ENCODE measurements around the gene IGSF22.

IGSF22 gene

DNA sequence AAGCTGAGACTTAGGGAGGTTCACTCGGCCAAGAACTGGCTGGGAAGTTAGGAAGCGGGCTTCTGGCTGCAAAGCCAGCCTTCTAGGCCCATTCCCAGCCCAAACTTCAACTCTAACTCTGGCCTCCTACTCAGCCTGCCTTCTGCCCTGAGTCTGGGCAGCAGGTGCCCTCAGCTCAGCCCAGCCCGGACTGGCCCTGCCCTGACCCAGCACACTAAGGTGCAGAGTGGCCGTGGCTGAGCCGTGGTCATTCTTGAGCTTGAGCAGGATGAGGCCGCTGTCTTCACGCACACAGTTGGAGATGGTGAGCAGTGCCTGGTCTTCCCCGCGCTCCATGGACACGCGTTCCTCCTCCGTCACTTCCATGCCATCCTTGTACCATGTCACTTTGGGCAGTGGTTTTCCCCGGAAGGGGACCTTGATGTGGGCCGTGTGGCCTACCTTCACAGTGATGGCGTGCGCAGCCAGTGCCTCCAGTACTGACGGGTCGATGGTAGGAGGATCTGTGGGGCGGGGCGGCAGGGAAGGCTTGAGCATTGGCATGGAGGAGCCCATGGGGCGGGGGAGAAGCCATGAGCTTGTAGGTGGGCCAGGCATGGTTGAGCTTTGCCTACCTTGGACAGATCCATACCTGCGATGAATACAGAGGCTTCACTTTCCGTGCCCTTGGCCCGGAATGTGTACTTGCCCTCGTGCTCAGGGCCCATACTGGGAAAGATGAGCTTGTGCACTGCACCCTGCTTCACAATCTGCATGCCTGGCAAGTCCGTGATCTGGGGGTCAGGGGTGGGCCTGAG, 12.1 kb downstream of the IGSF22 start:
- DNase-seq (ENCODE audit: low spot score) = no peak

DNA sequence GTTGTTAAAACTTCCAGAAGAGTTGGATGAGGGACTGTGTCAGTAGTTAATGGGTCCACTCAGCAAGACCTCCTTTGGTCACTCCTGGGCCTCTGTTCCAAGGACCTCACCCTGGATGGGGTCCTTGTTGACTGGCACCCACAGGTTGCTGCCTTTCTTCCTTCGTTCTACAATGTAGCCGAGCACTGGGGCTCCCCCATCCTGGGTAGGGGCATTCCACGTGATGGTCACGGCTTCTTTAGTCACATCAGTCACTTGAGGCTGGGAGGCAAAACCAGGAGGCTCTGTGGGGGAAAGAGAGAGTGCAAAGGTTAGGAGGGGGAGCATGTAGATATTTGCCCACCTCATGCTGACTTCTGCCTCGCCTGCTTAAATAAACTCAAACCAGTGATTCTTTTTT, 15.4 kb downstream of the IGSF22 start:
- no peak for DNase-seq (ENCODE audit: low spot score)

DNA sequence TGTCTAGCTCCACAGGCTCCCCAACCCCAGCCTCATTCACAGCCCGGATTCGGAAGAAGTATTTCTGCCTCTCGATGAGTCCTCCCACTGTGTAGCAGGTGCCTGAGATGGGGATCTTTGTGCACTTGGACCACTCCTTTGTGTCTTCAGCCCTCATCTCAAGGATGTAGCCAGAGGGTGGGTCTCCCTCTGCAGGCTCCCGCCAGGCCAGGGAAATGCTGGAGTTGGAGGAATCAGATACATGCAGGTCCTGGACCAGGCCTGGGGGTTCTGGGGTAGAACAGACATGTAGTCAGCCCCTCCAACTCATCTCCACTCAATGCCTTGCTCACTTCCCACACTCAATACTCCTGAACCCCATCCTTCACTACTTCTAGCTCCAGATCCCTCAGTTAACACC, 16.6 kb downstream of the IGSF22 start:
- no peak for DNase-seq (ENCODE audit: low spot score)

DNA sequence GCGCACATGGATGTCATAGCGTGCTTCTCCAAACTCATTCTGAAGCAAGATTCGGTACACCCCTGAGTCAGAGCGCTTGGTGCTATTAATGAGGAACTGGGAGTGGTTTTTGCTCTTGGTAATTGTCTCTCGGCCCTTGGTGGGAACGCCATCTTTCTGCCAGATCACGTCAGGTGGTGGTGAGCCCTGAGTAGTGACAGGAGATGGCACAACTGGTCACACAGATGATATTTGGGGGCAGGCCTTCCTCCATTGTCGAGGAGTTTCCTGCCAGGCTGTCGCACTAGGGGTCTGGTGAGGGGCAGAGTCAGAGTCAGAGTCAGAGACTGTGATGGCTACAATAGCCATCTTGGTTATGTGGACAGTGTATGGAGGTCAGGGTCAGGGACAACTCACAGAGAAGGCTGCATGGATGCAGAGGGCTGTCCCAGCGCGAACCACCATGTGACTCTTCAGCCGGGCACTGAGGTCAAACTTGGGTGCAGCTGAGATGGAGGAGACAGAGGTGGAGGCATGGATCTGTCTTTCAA, 18.1 kb downstream of the IGSF22 start:
- DNase-seq (ENCODE audit: low spot score) = no peak

DNA sequence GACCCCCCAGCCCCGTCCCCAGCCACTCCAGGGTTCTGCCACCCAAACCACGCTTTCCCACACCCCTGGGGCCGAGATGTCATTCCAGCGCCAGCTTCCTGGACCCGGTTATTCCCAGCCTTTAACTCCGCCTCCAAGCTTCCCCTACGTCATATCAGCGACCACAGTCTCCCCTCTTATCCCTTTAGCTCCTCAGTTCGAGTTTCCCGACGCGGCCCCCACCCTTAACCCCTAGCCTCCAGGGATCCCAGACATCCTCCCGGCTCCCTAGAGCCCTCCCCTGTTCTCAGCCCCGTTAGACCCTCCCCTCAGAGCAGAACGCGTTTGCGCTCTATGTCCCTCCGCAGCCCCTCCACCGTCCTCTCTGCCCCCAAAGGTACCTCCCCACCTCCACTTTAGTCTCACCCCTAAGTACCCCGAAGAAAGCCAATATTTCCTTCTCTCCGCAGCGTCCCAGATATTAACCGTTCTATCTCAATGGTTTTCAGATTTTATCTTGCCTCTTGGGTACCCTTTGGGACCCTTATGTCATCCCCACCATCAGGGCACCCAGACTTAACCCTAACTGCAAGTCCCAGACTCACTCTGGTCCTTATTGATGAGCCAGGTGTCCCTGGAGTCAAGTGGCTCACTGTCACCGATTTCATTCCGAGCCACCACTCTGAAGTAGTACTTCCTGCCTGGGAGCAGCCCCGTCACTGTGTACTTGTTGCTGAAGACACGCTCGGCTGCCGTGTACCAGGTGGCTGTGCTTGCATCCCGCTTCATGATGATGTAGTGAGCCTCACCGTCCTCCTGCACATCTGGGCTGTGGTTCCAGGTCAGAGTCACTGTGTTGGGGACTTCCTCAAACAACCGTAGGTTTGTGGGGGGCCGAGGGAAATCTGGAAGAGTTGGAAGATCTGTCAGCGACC, 19.4 kb downstream of the IGSF22 start:
- DNase-seq (ENCODE audit: low spot score) = no peak

DNA sequence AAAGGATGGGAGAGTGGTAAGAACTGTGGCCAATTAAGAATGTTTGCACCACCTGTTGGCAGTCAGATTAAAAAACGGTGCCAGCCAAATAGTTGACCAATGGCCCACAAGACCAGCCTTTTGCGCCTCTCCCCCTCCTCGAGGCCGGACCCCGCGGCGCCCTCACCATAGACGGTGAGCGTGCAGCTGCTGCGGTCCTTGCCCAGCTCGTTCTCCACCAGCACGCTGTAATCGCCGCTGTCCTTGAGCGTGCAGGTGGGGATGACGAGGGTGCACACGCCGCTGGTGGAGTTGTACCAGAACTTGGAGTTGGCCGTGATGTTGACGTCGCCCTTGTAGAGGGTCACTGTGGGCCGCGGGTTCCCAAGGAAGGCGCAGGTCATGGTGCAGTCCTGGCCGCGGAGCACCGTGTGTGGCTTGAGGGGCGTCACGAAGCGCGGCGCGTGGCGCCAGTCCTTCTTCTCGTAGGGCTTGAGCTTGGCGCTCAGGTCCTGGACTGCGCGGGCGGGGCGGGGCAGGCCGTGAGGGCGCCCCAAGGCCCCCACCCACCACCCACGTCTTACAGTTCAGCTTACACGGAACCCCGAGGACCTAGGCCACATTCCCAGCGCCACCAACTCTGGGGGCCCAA, 20.2 kb downstream of the IGSF22 start:
- no peak for DNase-seq (ENCODE audit: low spot score)

DNA sequence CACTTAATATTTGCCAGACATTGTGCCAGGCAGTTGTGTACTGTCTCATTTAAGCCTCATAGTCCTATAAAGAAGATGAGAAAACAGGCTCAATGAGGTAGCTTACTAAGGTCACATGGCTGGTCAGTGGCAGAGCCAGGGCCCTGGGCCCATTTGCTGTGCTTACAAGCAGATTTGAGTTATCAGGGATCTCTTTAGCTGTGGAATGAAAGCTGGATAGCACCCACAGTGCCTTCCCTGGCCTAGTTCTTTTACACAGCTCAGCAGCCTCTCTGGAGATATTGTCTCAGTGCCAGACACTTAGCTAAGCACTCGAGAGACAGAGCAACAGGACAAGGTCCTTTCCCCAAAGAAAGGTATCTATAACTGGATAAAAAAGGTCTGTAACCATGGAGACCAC, 21.3 kb downstream of the IGSF22 start:
- DNase-seq (ENCODE audit: low spot score) = no peak

DNA sequence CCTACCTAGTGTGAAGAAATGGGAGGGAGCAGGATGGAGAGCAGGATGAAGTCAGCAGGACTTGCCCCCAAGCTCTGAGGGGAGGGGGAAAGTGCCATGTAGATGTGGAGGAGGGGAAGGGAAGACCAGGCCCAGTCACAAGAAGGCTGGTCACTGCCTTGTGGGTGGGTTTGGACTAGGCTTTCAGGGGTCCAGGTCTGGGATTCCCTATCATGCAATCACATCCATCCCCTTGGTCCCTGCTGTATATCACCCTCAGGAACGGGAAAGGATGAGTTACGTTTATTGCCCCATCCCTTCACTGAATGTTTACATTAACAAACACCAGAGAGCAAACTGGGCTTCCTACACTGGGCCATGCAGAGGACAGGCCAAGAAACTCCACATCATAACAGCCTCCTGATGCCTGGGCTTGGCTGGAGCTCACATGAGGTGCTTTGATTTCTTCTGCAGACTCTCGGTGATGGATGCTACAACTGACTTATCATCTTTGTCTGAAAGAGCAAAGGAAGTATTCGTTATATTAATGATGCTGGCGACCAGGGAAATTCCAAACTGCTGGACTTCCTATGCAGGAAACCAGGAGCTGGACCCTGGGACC, 21.8 kb downstream of the IGSF22 start:
- DNase-seq (ENCODE audit: low spot score) = no peak

DNA sequence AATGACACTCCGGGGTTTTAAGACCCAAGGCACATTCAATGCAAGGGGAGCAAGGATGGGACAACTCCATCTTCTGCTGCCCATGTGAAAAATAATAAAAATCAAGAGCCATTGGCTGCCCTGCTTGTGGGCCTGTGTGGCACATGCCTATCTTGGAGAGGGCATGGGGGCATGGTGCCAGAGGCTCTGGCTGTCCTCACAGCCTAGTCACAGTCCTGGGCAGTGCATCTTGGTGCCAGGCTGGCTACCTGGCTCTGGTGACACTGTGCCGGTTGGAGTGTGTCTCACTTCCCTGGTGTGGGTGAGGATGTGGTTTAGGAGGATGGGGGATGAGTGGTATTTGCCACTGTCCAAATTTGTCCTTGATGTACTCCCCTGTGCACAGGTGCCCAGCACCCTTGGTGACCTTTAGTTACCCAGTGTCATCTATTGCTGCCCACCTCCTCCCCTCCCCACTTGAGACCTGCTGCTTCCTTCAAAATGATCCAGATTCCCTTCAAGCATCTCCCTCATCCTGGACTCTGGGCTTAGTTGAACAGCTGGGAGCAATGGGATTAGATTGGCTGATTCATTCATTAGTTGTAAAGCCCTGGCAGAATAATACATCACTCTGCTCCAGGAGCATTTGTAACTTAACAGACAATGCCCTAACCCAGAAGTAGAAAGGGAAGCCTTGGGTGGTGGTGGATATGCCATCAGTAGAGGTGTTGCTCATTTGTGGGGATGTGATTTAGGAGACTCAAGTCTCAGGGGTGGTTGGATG, 22.8 kb downstream of the IGSF22 start:
- DNase-seq (ENCODE audit: low spot score) = no peak

DNA sequence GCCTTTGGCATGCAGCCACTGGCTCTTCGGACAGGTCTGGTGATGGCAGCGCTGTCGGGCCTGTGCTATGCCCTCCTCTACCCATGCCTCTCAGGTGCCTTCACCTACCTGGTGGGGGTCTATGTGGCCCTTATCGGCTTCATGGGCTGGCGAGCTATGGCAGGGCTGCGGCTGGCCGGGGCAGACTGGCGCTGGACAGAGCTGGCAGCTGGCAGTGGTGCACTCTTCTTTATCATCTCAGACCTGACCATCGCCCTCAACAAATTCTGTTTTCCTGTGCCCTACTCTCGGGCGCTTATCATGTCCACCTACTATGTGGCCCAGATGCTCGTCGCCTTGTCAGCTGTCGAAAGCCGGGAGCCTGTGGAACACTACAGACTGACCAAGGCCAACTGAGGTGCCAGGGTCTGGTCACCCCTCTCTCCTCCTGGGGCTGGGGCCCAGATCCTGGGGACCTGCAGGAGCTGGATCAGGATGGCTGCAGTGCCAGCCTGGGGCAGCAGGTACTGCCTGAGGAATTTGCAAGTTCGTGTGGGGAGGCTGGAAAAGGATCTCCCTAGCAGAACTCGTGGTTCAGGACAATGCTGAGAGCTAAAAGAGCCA, 24.3 kb downstream of the IGSF22 start:
- DNase-seq (ENCODE audit: low spot score) = no peak

DNA sequence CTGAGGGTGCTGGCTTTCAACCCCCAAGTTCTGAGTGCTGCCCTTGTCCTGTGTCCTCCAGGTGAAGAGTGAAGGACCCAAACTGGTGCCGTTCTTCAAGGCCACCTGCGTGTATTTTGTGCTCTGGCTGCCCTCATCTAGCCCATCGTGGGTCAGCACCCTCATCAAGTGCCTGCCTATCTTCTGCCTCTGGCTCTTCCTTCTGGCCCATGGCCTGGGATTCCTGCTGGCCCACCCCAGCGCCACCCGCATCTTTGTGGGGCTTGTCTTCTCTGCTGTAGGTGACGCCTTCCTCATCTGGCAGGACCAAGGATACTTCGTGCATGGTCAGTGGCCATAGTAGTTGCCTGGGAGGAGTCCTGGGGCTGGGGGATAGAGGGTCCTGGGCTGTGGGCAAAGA, 25.1 kb downstream of the IGSF22 start:
- DNase-seq (ENCODE audit: low spot score) = no peak

DNA sequence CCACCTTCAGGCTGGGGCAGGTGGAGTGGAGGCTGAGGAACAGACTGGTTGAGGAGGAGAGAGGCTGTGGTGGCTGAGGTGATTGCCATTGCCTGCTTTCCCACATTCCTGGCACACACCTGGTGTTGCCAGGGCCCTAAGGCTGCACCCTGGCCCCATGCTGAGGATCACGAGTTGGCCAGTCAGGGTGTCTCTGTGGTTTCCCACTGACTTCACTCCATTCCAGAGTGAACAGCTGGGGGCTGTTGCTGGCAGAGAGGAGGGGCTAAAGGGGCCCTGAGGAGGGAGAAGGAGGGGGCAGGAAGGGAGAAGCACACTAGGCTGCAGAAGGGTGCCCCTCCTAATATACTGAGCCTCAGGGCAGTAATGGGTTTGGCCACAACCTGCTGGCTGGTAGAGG, 25.6 kb downstream of the IGSF22 start:
- DNase-seq (ENCODE audit: low spot score) = no peak

DNA sequence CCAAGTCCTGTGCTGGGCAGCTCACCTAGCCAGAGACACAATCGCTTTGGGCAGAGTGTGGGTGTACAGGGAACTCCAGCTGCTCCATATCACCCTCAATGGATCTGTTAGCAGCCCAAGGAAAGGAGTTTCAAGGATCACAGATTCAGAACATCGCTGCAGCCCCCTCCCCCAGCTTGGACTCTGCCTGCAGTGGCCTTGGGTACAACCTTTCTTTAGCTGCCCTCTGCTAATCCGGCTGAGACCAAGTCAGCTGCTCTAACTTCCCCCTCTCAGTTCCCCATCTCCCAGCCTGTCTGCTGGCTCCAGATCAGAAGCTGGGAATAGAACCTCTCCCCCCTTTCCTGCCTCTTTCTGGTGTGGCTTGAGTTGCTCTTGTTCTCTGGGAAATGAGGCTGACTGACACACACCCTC, 26.1 kb downstream of the IGSF22 start:
- DNase-seq (ENCODE audit: low spot score) = no peak

DNA sequence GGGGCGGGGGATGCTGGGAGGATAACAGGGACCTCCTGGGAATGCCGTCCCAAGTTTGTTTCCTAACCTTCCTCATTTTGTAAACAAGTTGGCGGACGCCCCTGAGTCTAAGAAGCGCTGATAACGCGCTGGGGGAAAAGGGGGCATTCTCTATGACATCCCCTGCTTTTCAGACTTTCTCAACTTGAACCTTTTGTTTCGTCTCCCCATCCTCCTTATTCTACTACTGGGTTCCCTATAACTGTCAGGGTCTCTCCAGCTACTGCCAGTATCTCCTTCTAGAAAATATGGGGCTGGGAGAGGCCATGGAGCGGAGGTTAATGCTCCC, 26.8 kb downstream of the IGSF22 start:
- DNase-seq (ENCODE audit: low spot score) = no peak

DNA sequence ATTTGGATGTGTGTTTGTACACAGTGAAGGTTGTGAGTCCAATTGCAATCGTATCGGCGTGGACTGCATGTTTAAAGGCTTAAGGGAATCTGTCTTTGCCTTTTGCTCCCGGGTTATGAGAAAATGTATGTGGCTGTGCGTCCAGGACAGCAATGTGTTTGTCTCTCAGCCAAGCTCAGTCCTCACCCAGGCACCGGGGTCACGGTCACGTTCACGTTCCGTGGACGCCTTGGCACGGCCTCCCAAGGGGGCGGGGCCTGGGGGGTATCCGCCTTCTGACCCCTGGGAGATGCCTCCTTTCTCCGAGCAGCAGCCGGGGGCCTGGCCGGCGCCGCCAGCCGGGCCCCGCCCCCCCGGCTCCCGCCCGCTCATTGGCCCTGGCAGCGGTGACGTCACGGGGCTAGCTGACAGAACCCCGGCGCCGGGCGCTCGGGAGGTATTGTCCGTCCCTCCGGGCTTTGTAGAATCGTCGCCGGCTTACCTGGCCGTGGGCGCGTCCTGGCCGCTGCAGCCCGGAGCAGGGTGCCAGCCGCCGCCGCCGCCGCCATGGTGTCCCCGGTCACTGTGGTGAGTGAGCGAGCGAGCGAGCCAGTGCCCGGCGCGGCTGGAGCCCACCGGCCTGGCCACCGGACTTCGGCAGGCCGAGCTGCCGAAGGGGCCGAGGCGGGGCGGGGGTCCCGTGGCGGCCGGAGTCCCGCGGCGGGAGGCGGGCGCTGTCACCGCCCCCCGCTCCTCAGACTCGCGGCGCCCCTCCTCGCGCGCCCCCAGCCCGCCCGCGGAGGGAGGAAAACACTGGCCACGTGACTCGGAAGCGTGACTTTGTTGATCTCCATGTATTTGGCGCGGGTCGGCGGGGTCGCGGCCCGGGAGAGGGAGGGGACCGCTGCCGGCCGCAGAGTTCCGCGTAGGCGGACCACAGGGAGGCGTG, 27.4 kb downstream of the IGSF22 start, which contains the start of gene TMEM86A:
Gene TMEM86A, plus strand, starts transcription at position 439 of the 928 bp plus-strand sequence. Its CDS starts 108 bp downstream, at position 547.
- DNase-seq (ENCODE audit: low spot score) = peak; percentile 97

DNA sequence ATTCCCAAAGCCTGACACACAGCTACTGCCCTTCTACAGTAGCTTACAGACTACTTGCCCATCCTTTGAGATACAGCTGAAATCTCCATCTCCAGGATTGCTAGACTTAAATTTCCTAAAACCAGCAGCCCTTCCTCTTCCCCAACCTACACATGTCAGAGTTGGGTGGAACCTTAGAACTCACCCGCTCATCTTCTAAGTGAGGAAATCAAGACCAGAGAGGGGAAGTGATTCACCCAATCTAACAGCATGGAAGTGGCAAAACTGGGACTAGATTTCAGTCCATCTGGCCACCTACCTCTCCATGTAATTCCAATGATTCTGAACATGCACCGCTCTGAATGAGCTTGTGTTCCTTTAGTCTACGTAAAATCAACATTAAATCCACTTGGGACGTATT, 28.4 kb downstream of the IGSF22 start:
- no peak for DNase-seq (ENCODE audit: low spot score)

DNA sequence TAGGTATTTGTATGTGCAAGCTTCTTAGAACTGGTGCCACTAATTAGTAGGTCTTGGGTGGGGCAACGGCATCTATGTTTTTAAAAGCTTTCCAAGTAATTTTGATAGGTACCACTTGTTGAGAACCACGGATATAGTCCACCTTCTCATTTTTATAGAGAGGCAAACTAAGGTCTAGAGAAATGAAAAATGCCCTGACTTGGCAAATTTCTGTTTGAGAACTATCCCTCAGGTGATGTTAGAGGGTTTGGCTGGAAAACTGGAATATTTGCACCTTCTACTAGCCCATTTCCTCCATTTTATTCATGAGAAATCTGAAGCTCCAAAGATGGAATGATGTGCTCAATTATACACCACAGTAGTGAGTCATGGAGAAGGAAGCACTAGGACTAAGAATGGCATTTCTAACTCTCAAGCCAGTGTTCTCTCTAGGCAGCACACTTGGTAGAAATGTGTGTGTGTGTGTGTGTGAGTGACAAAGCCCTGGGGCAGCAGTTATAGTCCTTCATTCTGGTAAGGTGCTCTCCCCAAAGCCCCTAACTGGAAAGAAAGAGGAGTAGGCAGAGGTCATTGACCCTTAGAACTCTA, 29.3 kb downstream of the IGSF22 start:
- DNase-seq (ENCODE audit: low spot score) = peak; percentile 50

DNA sequence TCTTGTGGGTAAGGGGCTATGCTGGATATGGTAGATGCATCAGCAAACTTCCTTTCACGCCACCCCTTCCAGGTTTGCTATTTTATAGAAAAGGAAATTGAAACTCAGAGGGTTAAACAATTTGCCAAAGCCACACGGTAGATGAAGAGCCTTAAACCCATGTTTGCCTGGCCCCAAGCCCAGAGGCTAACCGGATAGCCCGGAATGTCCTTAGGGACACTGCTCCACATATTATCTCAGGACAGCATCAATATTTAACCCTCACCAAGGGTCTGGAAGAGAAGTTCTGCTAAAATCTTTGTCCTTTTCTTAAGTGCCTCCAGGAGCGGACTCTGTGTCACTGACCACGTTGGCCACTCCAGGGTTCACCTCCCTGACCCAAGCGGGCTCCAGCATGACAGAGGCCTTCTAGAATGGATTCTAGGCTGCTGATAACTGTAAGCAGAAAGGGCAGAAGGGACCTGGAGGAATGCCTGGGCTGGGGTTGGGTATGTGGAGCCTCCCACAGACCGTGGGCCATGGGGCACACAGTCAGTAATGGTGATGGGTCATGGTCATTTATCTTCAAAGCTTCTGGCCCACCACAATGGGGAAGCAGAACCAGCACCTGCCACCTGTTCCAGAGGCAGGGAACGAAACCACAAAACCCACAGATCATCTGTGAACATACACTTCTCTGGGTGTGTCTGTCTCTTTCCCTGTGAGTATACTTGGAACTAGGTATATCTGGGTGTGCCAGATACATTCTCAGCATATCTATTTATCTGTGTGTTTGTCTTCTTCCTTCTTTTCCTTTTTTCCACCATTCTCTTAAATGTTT, 32.8 kb downstream of the IGSF22 start:
- DNase-seq (ENCODE audit: low spot score) = no peak
